ENCODE results near the gene INTS7. TPM values are rescaled to one million over a fixed set of nuclear protein-coding genes. Genes with fewer than 3 reads are reported as not detected.
"Not testable (repeated sequence)": the region's sequence is repeated elsewhere in the genome, so short reads cannot be mapped to it uniquely, and the experiment has no call there.

Gene INTS7
- total and polyA plus RNA-seq, 9 of the 15 experiments (the other 6 are each of a cell fraction or from before 2014, with no cell fraction given) = 27.3 to 68.4 (median 40.4) TPM

- TF ChIP-seq NCOA1 (IDR thresholded peaks at IDR 0.05; ENCODE audit: low read depth) = no peak
Observed at GRCh38 chr1:212024469-212025149, 10.7 kb downstream of the INTS7 start (continued).

- H3K9ac ChIP-seq (ENCODE audit: insufficient read depth in 1 of 2, low read depth in 2 of 2, low read length in 2 of 2); H3K4me1 ChIP-seq (replicated peaks in 1 of 2; ENCODE audit: control insufficient read depth in 2 of 2, insufficient read depth in 2 of 2, low read length in 2 of 2); H3K9me1 ChIP-seq (ENCODE audit: control insufficient read depth, insufficient read depth, low read length); BruUV-seq (replicated peaks); FAIRE-seq; ATAC-seq; H2AFZ ChIP-seq (ENCODE audit: low read depth, low read length); CTCF ChIA-PET (ENCODE audit: low intra/inter-chr PET ratio); in situ Hi-C loops (cut with MboI); DNase-seq (ENCODE audit: extremely low read depth in 1 of 4, low spot score in 3 of 4); H3K4me3 ChIP-seq; intact Hi-C loops (cut with micrococcal nuclease); H3K9me3 ChIP-seq (replicated peaks; ENCODE audit: control insufficient read depth, insufficient read depth, low read depth, low read length); H3K27me3 ChIP-seq (ENCODE audit: control insufficient read depth in 2 of 2, insufficient read depth in 2 of 2, low read length in 2 of 2); H3K27ac ChIP-seq (ENCODE audit: extremely low read depth, low read depth, low read length); H3K4me2 ChIP-seq (ENCODE audit: insufficient read depth, low read length); H4K20me1 ChIP-seq (replicated peaks; ENCODE audit: control insufficient read depth, insufficient read depth, low read length): not testable (repeated sequence)
- H3K79me2 ChIP-seq (ENCODE audit: control insufficient read depth, insufficient read depth, low read length) = peaks cover 71% of the 10 kb centered on the region
- POLR2A ChIA-PET = interaction anchor here (1.4 kb wide), 1 partner anchor 13 kb away, joined by 3 read pairs; no protein-coding TSS in a partner anchor
- peak; percentile 37; the same call in 1 of the 2 replicates for TF ChIP-seq BCOR (IDR thresholded peaks at IDR 0.05)
- TF ChIP-seq ADNP (tag; IDR thresholded peaks at IDR 0.05) = peak; percentile 58; the same call in 1 of the 2 replicates
- 0 out of 2 replicates have a peak, but pooled peaks have one; percentile 16 for TF ChIP-seq SMARCA5 (IDR thresholded peaks at IDR 0.05)
- TF ChIP-seq ZNF146 (CRISPR knock-in tag; IDR thresholded peaks at IDR 0.05; ENCODE audit: unreplicated experiment) = peak; percentile 99
- TF ChIP-seq POLR2A (conservative IDR thresholded peaks at IDR 0.05) = 0 out of 2 replicates have a peak, but pooled peaks have one; percentile 24
- peak; percentile 43 for TF ChIP-seq RBM25 (IDR thresholded peaks at IDR 0.05; ENCODE audit: low read depth, low read length, severe bottlenecking)
- peaks cover 35% of the 10 kb centered on the region for H3K36me3 ChIP-seq (ENCODE audit: control insufficient read depth, insufficient read depth, low read length)
Observed at GRCh38 chr1:212022908-212023307, 12.4 kb downstream of the INTS7 start.

Data from K562 (cell line).